ENCODE results near the gene ACOX3.
"Not testable (repeated sequence)": the region's sequence is repeated elsewhere in the genome, so short reads cannot be mapped to it uniquely, and the experiment has no call there.

The ACOX3 gene

GRCh38 chr4:8387194-8387593, 53.3 kb downstream of the ACOX3 start:
- H3K36me3 ChIP-seq (ENCODE audit: insufficient read depth) = no peaks in the 10 kb centered on the region
- H3K4me1 ChIP-seq (ENCODE audit: low read depth, poor library complexity, severe bottlenecking) = no peaks in the 10 kb centered on the region
- H2AFZ ChIP-seq (ENCODE audit: low read depth) = no peak overlapping the region
- H3K27ac ChIP-seq = no peak overlapping the region
- H4K20me1 ChIP-seq (ENCODE audit: insufficient read depth) = no peaks in the 10 kb centered on the region
- H3K9ac ChIP-seq = no peak overlapping the region
- H3K4me3 ChIP-seq (IDR thresholded peaks at IDR 0.05; ENCODE audit: insufficient read depth, low read depth, low read length) = no peak overlapping the region
- H3K27me3 ChIP-seq (ENCODE audit: insufficient read depth, low read depth) = no peaks in the 10 kb centered on the region
- TF ChIP-seq, protein P1, sequence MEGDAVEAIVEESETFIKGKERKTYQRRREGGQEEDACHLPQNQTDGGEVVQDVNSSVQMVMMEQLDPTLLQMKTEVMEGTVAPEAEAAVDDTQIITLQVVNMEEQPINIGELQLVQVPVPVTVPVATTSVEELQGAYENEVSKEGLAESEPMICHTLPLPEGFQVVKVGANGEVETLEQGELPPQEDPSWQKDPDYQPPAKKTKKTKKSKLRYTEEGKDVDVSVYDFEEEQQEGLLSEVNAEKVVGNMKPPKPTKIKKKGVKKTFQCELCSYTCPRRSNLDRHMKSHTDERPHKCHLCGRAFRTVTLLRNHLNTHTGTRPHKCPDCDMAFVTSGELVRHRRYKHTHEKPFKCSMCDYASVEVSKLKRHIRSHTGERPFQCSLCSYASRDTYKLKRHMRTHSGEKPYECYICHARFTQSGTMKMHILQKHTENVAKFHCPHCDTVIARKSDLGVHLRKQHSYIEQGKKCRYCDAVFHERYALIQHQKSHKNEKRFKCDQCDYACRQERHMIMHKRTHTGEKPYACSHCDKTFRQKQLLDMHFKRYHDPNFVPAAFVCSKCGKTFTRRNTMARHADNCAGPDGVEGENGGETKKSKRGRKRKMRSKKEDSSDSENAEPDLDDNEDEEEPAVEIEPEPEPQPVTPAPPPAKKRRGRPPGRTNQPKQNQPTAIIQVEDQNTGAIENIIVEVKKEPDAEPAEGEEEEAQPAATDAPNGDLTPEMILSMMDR (conservative IDR thresholded peaks at IDR 0.05; ENCODE audit: low read depth, low read length) = no peak
- H3K79me2 ChIP-seq (ENCODE audit: insufficient read depth, low read depth) = no peaks in the 10 kb centered on the region
- no peak overlapping the region for H3K4me2 ChIP-seq

- Histone ChIP-seq H3K27me3 (ENCODE audit: insufficient read depth, low read depth) (no peaks in the 10 kb centered on the region), H3K27ac (no peak overlapping the region), H4K20me1 (ENCODE audit: insufficient read depth) (no peaks in the 10 kb centered on the region), H3K4me2 (no peak overlapping the region), H3K4me3 (IDR thresholded peaks at IDR 0.05; ENCODE audit: insufficient read depth, low read depth, low read length) (no peak overlapping the region), H3K79me2 (ENCODE audit: insufficient read depth, low read depth) (no peaks in the 10 kb centered on the region), H3K4me1 (ENCODE audit: low read depth, poor library complexity, severe bottlenecking) (no peaks in the 10 kb centered on the region), H3K36me3 (ENCODE audit: insufficient read depth) (no peaks in the 10 kb centered on the region), H2AFZ (ENCODE audit: low read depth) (no peak overlapping the region), H3K9ac (no peak overlapping the region)
- TF ChIP-seq, protein P1 (conservative IDR thresholded peaks at IDR 0.05; ENCODE audit: low read depth, low read length) = no peak
Measured at GRCh38 chr4:8386731-8387130, 53.8 kb downstream of the ACOX3 start.

DNA sequence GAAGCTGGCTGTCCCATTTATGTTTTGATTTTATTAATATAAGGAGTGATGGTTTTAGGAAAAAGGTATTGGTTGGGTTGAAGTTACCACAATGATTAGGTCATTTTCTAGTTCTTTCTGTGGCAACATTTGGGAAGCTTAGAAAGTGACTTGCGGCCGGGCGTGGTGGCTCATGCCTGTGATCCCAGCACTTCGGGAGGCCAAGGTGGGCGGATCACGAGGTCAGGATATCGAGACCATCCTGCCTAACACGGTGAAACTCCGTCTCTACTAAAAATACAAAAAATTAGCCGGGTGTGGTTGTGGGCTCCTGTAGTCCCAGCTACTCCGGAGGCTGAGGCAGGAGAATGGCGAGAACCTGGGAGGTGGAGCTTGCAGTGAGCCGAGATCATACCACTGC, 54.4 kb downstream of the ACOX3 start:
- not testable (repeated sequence) for H3K4me2 ChIP-seq; H2AFZ ChIP-seq (ENCODE audit: low read depth); H4K20me1 ChIP-seq (ENCODE audit: insufficient read depth); H3K9ac ChIP-seq; H3K27ac ChIP-seq; H3K4me3 ChIP-seq (IDR thresholded peaks at IDR 0.05; ENCODE audit: insufficient read depth, low read depth, low read length); H3K27me3 ChIP-seq (ENCODE audit: insufficient read depth, low read depth); H3K79me2 ChIP-seq (ENCODE audit: insufficient read depth, low read depth); H3K4me1 ChIP-seq (ENCODE audit: low read depth, poor library complexity, severe bottlenecking); H3K36me3 ChIP-seq (ENCODE audit: insufficient read depth)

DNA sequence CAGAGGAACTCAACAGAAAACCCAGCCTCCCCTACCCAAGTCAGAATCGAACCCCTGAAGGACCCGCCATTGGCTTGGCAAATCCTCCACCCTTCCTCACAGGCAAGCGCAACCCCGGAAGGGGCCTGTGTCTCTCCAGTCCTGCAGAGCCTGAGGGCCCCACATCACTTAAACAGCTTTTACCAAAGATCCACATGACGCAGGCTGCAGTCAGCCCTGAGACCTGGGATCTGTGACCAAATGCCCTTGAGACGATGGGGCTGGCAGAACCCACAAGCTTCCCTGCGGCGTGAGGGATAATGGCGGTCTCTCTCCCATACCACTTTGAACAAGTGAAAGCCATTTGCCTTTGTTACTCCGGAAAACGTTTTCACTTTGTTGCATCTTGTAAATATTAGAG, 54.9 kb downstream of the ACOX3 start:
- no peaks in the 10 kb centered on the region for H3K27me3 ChIP-seq (ENCODE audit: insufficient read depth, low read depth)
- H3K36me3 ChIP-seq (ENCODE audit: insufficient read depth) = no peaks in the 10 kb centered on the region
- no peak overlapping the region for H3K27ac ChIP-seq
- TF ChIP-seq, protein P1 (conservative IDR thresholded peaks at IDR 0.05; ENCODE audit: low read depth, low read length) = no peak
- H3K4me1 ChIP-seq (ENCODE audit: low read depth, poor library complexity, severe bottlenecking) = no peaks in the 10 kb centered on the region
- no peaks in the 10 kb centered on the region for H4K20me1 ChIP-seq (ENCODE audit: insufficient read depth)
- H3K4me3 ChIP-seq (IDR thresholded peaks at IDR 0.05; ENCODE audit: insufficient read depth, low read depth, low read length) = no peak overlapping the region
- no peak overlapping the region for H3K9ac ChIP-seq
- no peak overlapping the region for H2AFZ ChIP-seq (ENCODE audit: low read depth)
- H3K79me2 ChIP-seq (ENCODE audit: insufficient read depth, low read depth) = no peaks in the 10 kb centered on the region
- no peak overlapping the region for H3K4me2 ChIP-seq

DNA sequence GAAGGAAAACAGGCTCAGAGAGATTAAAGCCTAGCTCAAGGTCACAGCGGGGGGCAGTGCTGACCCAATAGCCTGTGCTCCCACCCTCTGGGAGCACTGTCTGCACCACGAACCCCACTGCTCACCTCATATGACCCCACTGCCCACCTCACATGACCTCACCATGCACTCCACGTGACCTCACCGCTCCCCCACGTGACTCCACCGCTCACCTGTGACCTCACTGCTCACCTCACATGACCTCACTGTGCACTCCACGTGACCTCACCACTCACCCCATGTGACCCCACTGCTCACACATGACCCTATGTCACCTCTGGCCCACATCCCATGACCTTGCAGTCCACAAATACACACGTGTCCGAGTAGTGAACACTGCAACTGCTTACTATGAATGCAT, 55.4 kb downstream of the ACOX3 start:
- H3K27me3 ChIP-seq (ENCODE audit: insufficient read depth, low read depth) = no peaks in the 10 kb centered on the region
- no peak overlapping the region for H3K4me2 ChIP-seq
- TF ChIP-seq, protein P1 (conservative IDR thresholded peaks at IDR 0.05; ENCODE audit: low read depth, low read length) = no peak
- no peak overlapping the region for H2AFZ ChIP-seq (ENCODE audit: low read depth)
- H3K36me3 ChIP-seq (ENCODE audit: insufficient read depth) = no peaks in the 10 kb centered on the region
- no peaks in the 10 kb centered on the region for H4K20me1 ChIP-seq (ENCODE audit: insufficient read depth)
- H3K9ac ChIP-seq = no peak overlapping the region
- no peak overlapping the region for H3K27ac ChIP-seq
- H3K4me3 ChIP-seq (IDR thresholded peaks at IDR 0.05; ENCODE audit: insufficient read depth, low read depth, low read length) = no peak overlapping the region
- no peaks in the 10 kb centered on the region for H3K4me1 ChIP-seq (ENCODE audit: low read depth, poor library complexity, severe bottlenecking)
- no peaks in the 10 kb centered on the region for H3K79me2 ChIP-seq (ENCODE audit: insufficient read depth, low read depth)

Data from KMS-11 (cell line).